Mesendoderm (in vitro differentiated cells): Measurements from ENCODE around the gene CFAP52.

ENCODE experiments used
- DNase-seq: peaks from one replicate; pipeline ENCODE4 v3.0.0; 2013
- H2AK5ac ChIP-seq: 2 replicates; pipeline ENCODE4 v1.6.1; 2013; ENCODE audit warnings: low read length, inconsistent platforms
- H2BK120ac ChIP-seq: 2 replicates; pipeline ENCODE4 v1.6.1; 2013; ENCODE audit warnings: low read depth, mild to moderate bottlenecking, low read length, moderate library complexity, mixed read lengths
- H2BK15ac ChIP-seq: replicated peaks from 2 replicates; pipeline ENCODE4 v1.6.1; 2013; ENCODE audit warnings: low read depth, mild to moderate bottlenecking, moderate library complexity
- H2BK5ac ChIP-seq: 2 replicates; pipeline ENCODE4 v1.6.1; 2013; ENCODE audit warnings: low read length, inconsistent platforms
- H3K18ac ChIP-seq: 2 replicates; pipeline ENCODE4 v1.6.1; 2013; ENCODE audit warnings: mild to moderate bottlenecking, low read length, mixed read lengths
- H3K23ac ChIP-seq: one replicate; pipeline ENCODE4 v1.6.1; 2013; ENCODE audit warnings: low read length
- H3K27ac ChIP-seq: 2 replicates; pipeline ENCODE4 v1.5.1; 2013; ENCODE audit warnings: low read depth, mild to moderate bottlenecking, inconsistent platforms, low read length, moderate library complexity
- H3K27me3 ChIP-seq: 2 replicates; pipeline ENCODE4 v1.6.1; 2013; ENCODE audit warnings: low read length, control low read depth, mild to moderate bottlenecking, inconsistent platforms; ENCODE audit not compliant: insufficient read depth, poor library complexity
- H3K36me3 ChIP-seq: 2 replicates; pipeline ENCODE4 v1.6.1; 2013; ENCODE audit warnings: low read length, inconsistent platforms; ENCODE audit not compliant: control insufficient read depth, insufficient read depth
- H3K4ac ChIP-seq: one replicate; pipeline ENCODE4 v1.6.1; 2013; ENCODE audit warnings: low read depth, mild to moderate bottlenecking, low read length, moderate library complexity
- H3K4me1 ChIP-seq: 2 replicates; pipeline ENCODE4 v1.6.1; 2013; ENCODE audit warnings: low read depth, low read length, inconsistent platforms; ENCODE audit not compliant: control insufficient read depth
- H3K4me2 ChIP-seq: 2 replicates; pipeline ENCODE4 v1.6.1; 2013; ENCODE audit warnings: low read length
- H3K4me3 ChIP-seq: 2 replicates; pipeline ENCODE4 v1.5.1; 2013; ENCODE audit warnings: mild to moderate bottlenecking, low read length
- H3K56ac ChIP-seq: one replicate; pipeline ENCODE4 v1.6.1; 2013; ENCODE audit warnings: low read length
- H3K79me1 ChIP-seq: 2 replicates; pipeline ENCODE4 v1.6.1; 2013; ENCODE audit warnings: low read length, inconsistent platforms
- H3K79me2 ChIP-seq: 2 replicates; pipeline ENCODE4 v1.6.1; 2013; ENCODE audit warnings: mild to moderate bottlenecking, low read length; ENCODE audit not compliant: control insufficient read depth, insufficient read depth
- H3K9ac ChIP-seq: 2 replicates; pipeline ENCODE4 v1.6.1; 2013; ENCODE audit warnings: low read length, inconsistent platforms
- H4K5ac ChIP-seq: one replicate; pipeline ENCODE4 v1.6.1; 2013; ENCODE audit warnings: low read length
- H4K8ac ChIP-seq: one replicate; pipeline ENCODE4 v1.6.1; 2013; ENCODE audit warnings: low read depth, mild to moderate bottlenecking, control low read depth, low read length, moderate library complexity
- WGBS: extraction: QIAGEN DNeasy Blood & Tissue Kit; methylation state at CpG from one replicate; pipeline ENCODE4 v1.1.7; 2013; ENCODE audit warnings: low lambda C conversion rate, missing lambda C conversion rate; ENCODE audit not compliant: insufficient coverage; ENCODE audit errors: extremely low coverage; 5-methylcytosine and 5-hydroxymethylcytosine counted together

Gene CFAP52

DNA sequence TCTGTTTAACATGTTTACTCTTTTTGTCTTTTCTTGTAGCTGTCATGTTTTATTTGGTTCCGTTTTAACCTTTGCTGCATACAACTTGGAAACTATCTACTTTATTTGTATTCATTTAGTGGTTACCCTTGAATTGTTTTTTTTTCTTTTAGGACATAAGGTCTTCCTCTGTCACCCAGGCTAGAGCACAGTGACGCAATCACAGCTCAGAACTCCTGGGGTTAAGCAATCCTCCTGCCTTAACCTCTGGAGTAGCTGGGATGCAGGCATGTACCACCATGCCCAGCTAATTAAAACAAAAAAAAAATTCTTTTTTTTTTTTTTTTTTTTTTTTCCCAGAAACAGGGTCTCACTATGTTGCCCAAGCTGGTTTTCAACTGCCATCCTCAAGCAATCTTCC lies 39.0 kb downstream of the CFAP52 start:
- Histone ChIP-seq H4K8ac (no peak overlapping the region), H3K79me2 (no peaks in the 10 kb centered on the region), H2AK5ac (no peak overlapping the region), H3K23ac (no peak overlapping the region), H3K4ac (no peak overlapping the region), H3K56ac (no peak overlapping the region), H3K79me1 (no peaks in the 10 kb centered on the region), H3K9ac (no peak overlapping the region), H3K36me3 (no peaks in the 10 kb centered on the region), H3K4me3 (no peak overlapping the region), H2BK120ac (no peak overlapping the region), H2BK15ac (no peak overlapping the region), H2BK5ac (no peak overlapping the region), H3K4me1 (no peaks in the 10 kb centered on the region), H3K27me3 (no peaks in the 10 kb centered on the region), H4K5ac (no peak overlapping the region), H3K4me2 (no peak overlapping the region), H3K18ac (no peak overlapping the region), H3K27ac (no peak overlapping the region)
- WGBS = no CpG with 5 or more reads among the region's 2 CpGs
- DNase-seq = no peak

DNA sequence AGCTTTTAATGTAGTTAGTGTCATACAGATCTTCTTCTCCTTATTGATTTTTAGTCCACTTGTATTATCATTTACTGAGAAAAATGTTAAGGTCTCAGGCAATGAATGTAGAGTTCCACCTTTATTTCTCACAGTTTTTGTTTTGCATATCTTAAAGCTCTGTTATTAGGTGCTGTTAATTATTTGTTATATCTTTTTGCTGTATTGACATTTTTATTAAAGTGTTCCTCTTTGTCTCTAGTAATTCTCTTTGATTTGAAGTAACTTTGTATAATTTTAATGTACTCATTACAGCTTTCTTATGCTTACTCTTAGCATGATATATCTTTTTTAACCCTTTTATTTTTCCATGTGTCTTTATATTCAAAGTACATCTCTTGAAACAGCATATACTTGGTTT lies 46.5 kb downstream of the CFAP52 start:
- DNase-seq = no peak

DNA sequence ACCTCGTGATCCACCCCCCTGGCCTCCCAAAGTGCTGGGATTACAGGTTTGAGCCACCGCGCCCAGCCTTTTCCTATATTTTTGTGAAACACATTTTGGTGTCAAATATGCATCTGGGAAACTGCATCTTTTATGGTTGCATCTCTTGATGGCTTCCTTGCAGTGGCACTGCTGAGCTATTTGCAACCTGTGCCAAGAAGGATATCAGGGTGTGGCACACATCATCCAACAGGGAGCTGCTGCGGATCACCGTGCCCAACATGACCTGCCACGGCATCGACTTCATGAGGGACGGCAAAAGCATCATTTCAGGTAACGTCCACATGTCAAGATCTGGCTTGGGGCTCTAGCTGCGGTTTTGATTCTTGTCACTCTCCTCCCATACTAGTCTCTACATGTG lies 52.1 kb downstream of the CFAP52 start:
- H2AK5ac ChIP-seq = no peak overlapping the region
- H3K4ac ChIP-seq = no peak overlapping the region
- no peak overlapping the region for H4K5ac ChIP-seq
- no peak overlapping the region for H3K4me3 ChIP-seq
- no CpG with 5 or more reads among the region's 10 CpGs for WGBS
- H4K8ac ChIP-seq = no peak overlapping the region
- H3K23ac ChIP-seq = no peak overlapping the region
- H2BK5ac ChIP-seq = no peak overlapping the region
- no peak overlapping the region for H3K56ac ChIP-seq
- no peak for DNase-seq
- no peak overlapping the region for H3K9ac ChIP-seq
- no peaks in the 10 kb centered on the region for H3K79me2 ChIP-seq
- no peak overlapping the region for H2BK120ac ChIP-seq
- H3K27ac ChIP-seq = no peak overlapping the region
- H3K4me1 ChIP-seq = no peaks in the 10 kb centered on the region
- H3K79me1 ChIP-seq = no peaks in the 10 kb centered on the region
- H3K27me3 ChIP-seq = no peaks in the 10 kb centered on the region
- H3K18ac ChIP-seq = no peak overlapping the region
- H2BK15ac ChIP-seq = no peak overlapping the region
- no peaks in the 10 kb centered on the region for H3K36me3 ChIP-seq
- no peak overlapping the region for H3K4me2 ChIP-seq

More for the DNA sequence above, 46.5 kb downstream of the CFAP52 start:
- Histone ChIP-seq H3K4ac (no peak overlapping the region), H3K79me1 (no peaks in the 10 kb centered on the region), H4K5ac (no peak overlapping the region), H3K9ac (no peak overlapping the region), H3K18ac (no peak overlapping the region), H4K8ac (no peak overlapping the region), H3K4me1 (no peaks in the 10 kb centered on the region), H2AK5ac (no peak overlapping the region), H3K27ac (no peak overlapping the region), H3K23ac (no peak overlapping the region), H3K36me3 (no peaks in the 10 kb centered on the region), H3K4me3 (no peak overlapping the region), H3K27me3 (no peaks in the 10 kb centered on the region), H3K79me2 (no peaks in the 10 kb centered on the region), H3K56ac (no peak overlapping the region), H3K4me2 (no peak overlapping the region), H2BK120ac (no peak overlapping the region), H2BK15ac (no peak overlapping the region), H2BK5ac (no peak overlapping the region)

DNA sequence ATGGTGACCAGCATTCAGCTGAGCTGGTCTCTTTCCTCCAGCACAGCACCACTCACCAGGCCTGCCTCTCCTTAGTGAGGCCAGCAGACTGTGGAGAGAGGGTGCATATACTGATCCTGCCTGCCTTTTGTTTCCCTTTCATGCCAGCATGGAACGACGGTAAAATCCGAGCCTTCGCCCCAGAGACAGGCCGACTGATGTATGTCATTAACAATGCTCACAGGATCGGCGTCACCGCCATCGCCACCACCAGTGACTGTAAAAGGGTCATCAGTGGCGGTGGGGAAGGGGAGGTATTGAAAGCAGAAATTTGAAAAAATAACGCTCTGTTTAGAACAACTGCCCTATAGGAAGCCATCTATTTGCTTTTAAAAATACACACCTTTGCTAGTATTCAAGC lies 56.3 kb downstream of the CFAP52 start:
- no CpG with 5 or more reads among the region's 11 CpGs for WGBS
- Histone ChIP-seq H3K36me3 (no peaks in the 10 kb centered on the region), H3K9ac (no peak overlapping the region), H3K79me2 (no peaks in the 10 kb centered on the region), H4K8ac (no peak overlapping the region), H2BK5ac (no peak overlapping the region), H3K18ac (no peak overlapping the region), H3K79me1 (no peaks in the 10 kb centered on the region), H2AK5ac (no peak overlapping the region), H3K4me3 (no peak overlapping the region), H4K5ac (no peak overlapping the region), H3K4me2 (no peak overlapping the region), H3K27me3 (no peaks in the 10 kb centered on the region), H3K4me1 (no peaks in the 10 kb centered on the region), H3K27ac (no peak overlapping the region), H2BK120ac (no peak overlapping the region), H2BK15ac (no peak overlapping the region), H3K23ac (no peak overlapping the region), H3K56ac (no peak overlapping the region), H3K4ac (no peak overlapping the region)
- DNase-seq = no peak

DNA sequence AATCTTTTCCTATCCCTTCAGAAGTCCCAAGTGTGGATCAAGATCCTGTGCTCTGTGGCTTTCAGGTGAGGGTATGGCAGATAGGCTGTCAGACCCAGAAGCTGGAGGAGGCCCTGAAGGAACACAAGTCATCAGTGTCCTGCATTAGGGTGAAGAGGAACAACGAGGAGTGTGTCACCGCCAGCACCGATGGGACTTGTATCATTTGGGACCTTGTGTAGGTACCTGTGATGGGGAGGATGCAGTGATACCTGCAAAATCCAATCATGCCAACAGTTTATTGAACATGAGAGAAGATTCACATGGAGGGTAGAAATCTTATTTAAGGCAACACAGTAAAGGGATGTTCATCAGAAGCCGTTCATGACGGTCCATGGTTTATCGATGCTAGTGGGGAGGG lies 58.9 kb downstream of the CFAP52 start:
- Histone ChIP-seq H2BK15ac (no peak overlapping the region), H2AK5ac (no peak overlapping the region), H2BK120ac (no peak overlapping the region), H3K27me3 (no peaks in the 10 kb centered on the region), H3K79me1 (no peaks in the 10 kb centered on the region), H3K18ac (no peak overlapping the region), H3K4ac (no peak overlapping the region), H3K4me3 (no peak overlapping the region), H2BK5ac (no peak overlapping the region), H4K5ac (no peak overlapping the region), H3K9ac (no peak overlapping the region), H3K4me1 (no peaks in the 10 kb centered on the region), H4K8ac (no peak overlapping the region), H3K56ac (no peak overlapping the region), H3K4me2 (no peak overlapping the region), H3K23ac (no peak overlapping the region), H3K36me3 (no peaks in the 10 kb centered on the region), H3K27ac (no peak overlapping the region), H3K79me2 (no peaks in the 10 kb centered on the region)
- WGBS = no CpG with 5 or more reads among the region's 6 CpGs
- no peak for DNase-seq

GRCh38 chr17:9636501-9636900 lies 60.1 kb downstream of the CFAP52 start:
- no peak for DNase-seq
- Histone ChIP-seq H2BK5ac (no peak overlapping the region), H2BK120ac (no peak overlapping the region), H3K4ac (no peak overlapping the region), H3K23ac (no peak overlapping the region), H4K5ac (no peak overlapping the region), H3K27me3 (no peaks in the 10 kb centered on the region), H2BK15ac (no peak overlapping the region), H3K9ac (no peak overlapping the region), H2AK5ac (no peak overlapping the region), H3K56ac (no peak overlapping the region), H4K8ac (no peak overlapping the region), H3K79me1 (no peaks in the 10 kb centered on the region), H3K4me2 (no peak overlapping the region), H3K79me2 (no peaks in the 10 kb centered on the region), H3K27ac (no peak overlapping the region), H3K36me3 (no peaks in the 10 kb centered on the region), H3K4me1 (no peaks in the 10 kb centered on the region), H3K18ac (no peak overlapping the region), H3K4me3 (no peak overlapping the region)
- no CpG with 5 or more reads among the region's 12 CpGs for WGBS
